Measurements from ENCODE around the gene AEBP2. TPM values are rescaled to one million over a fixed set of nuclear protein-coding genes. Genes with fewer than 3 reads are reported as not detected.

The AEBP2 gene
- total and polyA plus RNA-seq, 2 experiments from 2014 or later = 12.4 to 22.5 TPM

GRCh38 chr12:19490908-19491307, 51.6 kb downstream of the AEBP2 start:
- Histone ChIP-seq H3K4me3 (no peak overlapping the region), H3K27ac (no peak overlapping the region), H4K20me1 (ENCODE audit: insufficient read depth, poor library complexity, severe bottlenecking) (peaks cover 3% of the 10 kb centered on the region), H3K9me3 (ENCODE audit: low read depth) (no peaks in the 10 kb centered on the region), H3K4me1 (ENCODE audit: insufficient read depth) (no peaks in the 10 kb centered on the region), H2AFZ (no peak overlapping the region), H3K9me2 (replicated peaks; ENCODE audit: insufficient read depth) (no peaks in the 10 kb centered on the region), H3K36me3 (replicated peaks; ENCODE audit: insufficient read depth, low read depth) (no peaks in the 10 kb centered on the region), H3K27me3 (no peaks in the 10 kb centered on the region), H3K4me2 (no peak overlapping the region), H3K79me2 (peaks cover 81% of the 10 kb centered on the region)
- WGBS (ENCODE audit: low lambda C conversion rate, missing lambda C conversion rate) = 99% methylated on average over 3 of the region's 3 CpGs
- TF ChIP-seq EZH2 (IDR thresholded peaks at IDR 0.05; ENCODE audit: borderline replicate concordance) (no peak), EZH2phosphoT487 (IDR thresholded peaks at IDR 0.05; ENCODE audit: low read depth, severe bottlenecking, unreplicated experiment) (no peak), CTCF (IDR thresholded peaks at IDR 0.05; ENCODE audit: poor library complexity) (no peak)
- DNase-seq (ENCODE audit: low spot score) = no peak

GRCh38 chr12:19491863-19492262, 52.6 kb downstream of the AEBP2 start:
- no peaks in the 10 kb centered on the region for H3K36me3 ChIP-seq (replicated peaks; ENCODE audit: insufficient read depth, low read depth)
- H3K27ac ChIP-seq = no peak overlapping the region
- no peak for DNase-seq (ENCODE audit: low spot score)
- H3K4me2 ChIP-seq = no peak overlapping the region
- H3K79me2 ChIP-seq = peaks cover 79% of the 10 kb centered on the region
- no peaks in the 10 kb centered on the region for H3K9me3 ChIP-seq (ENCODE audit: low read depth)
- no peak overlapping the region for H2AFZ ChIP-seq
- no peak for TF ChIP-seq CTCF (IDR thresholded peaks at IDR 0.05; ENCODE audit: poor library complexity)
- no peak for TF ChIP-seq EZH2phosphoT487 (IDR thresholded peaks at IDR 0.05; ENCODE audit: low read depth, severe bottlenecking, unreplicated experiment)
- TF ChIP-seq EZH2 (IDR thresholded peaks at IDR 0.05; ENCODE audit: borderline replicate concordance) = no peak
- no peaks in the 10 kb centered on the region for H3K27me3 ChIP-seq
- H3K4me1 ChIP-seq (ENCODE audit: insufficient read depth) = no peaks in the 10 kb centered on the region
- 74% methylated on average over 3 of the region's 3 CpGs for WGBS (ENCODE audit: low lambda C conversion rate, missing lambda C conversion rate)
- peaks cover 3% of the 10 kb centered on the region for H4K20me1 ChIP-seq (ENCODE audit: insufficient read depth, poor library complexity, severe bottlenecking)
- H3K9me2 ChIP-seq (replicated peaks; ENCODE audit: insufficient read depth) = no peaks in the 10 kb centered on the region
- H3K4me3 ChIP-seq = no peak overlapping the region

GRCh38 chr12:19496219-19496878, 57.1 kb downstream of the AEBP2 start:
- Histone ChIP-seq H4K20me1 (ENCODE audit: insufficient read depth, poor library complexity, severe bottlenecking) (no peaks in the 10 kb centered on the region), H3K79me2 (peaks cover 59% of the 10 kb centered on the region)

More at GRCh38 chr12:19496219-19496878, 57.1 kb downstream of the AEBP2 start:
- 91% methylated on average over 5 of the region's 5 CpGs for WGBS (ENCODE audit: low lambda C conversion rate, missing lambda C conversion rate)
- no peaks in the 10 kb centered on the region for H3K9me2 ChIP-seq (replicated peaks; ENCODE audit: insufficient read depth)
- TF ChIP-seq CTCF (IDR thresholded peaks at IDR 0.05; ENCODE audit: poor library complexity) (no peak), EZH2phosphoT487 (IDR thresholded peaks at IDR 0.05; ENCODE audit: low read depth, severe bottlenecking, unreplicated experiment) (no peak), EZH2 (IDR thresholded peaks at IDR 0.05; ENCODE audit: borderline replicate concordance) (no peak)
- no peak overlapping the region for H2AFZ ChIP-seq
- no peak for DNase-seq (ENCODE audit: low spot score)
- no peak overlapping the region for H3K4me2 ChIP-seq
- H3K4me1 ChIP-seq (ENCODE audit: insufficient read depth) = no peaks in the 10 kb centered on the region
- H3K27ac ChIP-seq = no peak overlapping the region
- no peaks in the 10 kb centered on the region for H3K9me3 ChIP-seq (ENCODE audit: low read depth)
- H3K36me3 ChIP-seq (replicated peaks; ENCODE audit: insufficient read depth, low read depth) = no peaks in the 10 kb centered on the region
- H3K4me3 ChIP-seq = no peak overlapping the region
- no peaks in the 10 kb centered on the region for H3K27me3 ChIP-seq
